Muscle layer of colon (tissue), 2 donors: Measurements from ENCODE around the gene NEDD4L.

Source experiments
- H3K27ac ChIP-seq: one replicate; pipeline ENCODE4 v1.7.0; 2013; ENCODE audit warnings: low read depth, mild to moderate bottlenecking, low read length, moderate library complexity
- H3K27me3 ChIP-seq, 2 donors: one replicate each; pipeline ENCODE4 v1.7.0; 2013; ENCODE audit warnings: low read length in 2 of 2, mild to moderate bottlenecking in 2 of 2; ENCODE audit not compliant: insufficient read depth in 2 of 2, control insufficient read depth in 1 of 2
- H3K36me3 ChIP-seq: one replicate; pipeline ENCODE4 v1.7.0; 2013; ENCODE audit warnings: mild to moderate bottlenecking, low read length; ENCODE audit not compliant: insufficient read depth
- H3K4me1 ChIP-seq: one replicate; pipeline ENCODE4 v1.7.0; 2013; ENCODE audit warnings: mild to moderate bottlenecking, low read length; ENCODE audit not compliant: insufficient read depth
- H3K4me3 ChIP-seq, 2 donors: one replicate each; pipeline ENCODE4 v1.7.0; 2013; ENCODE audit warnings: low read length in 2 of 2, low read depth in 1 of 2, mild to moderate bottlenecking in 1 of 2, moderate library complexity in 1 of 2
- H3K9ac ChIP-seq: one replicate; pipeline ENCODE4 v1.7.0; 2013; ENCODE audit warnings: low read length
- H3K9me3 ChIP-seq: one replicate; pipeline ENCODE4 v1.7.0; 2013; ENCODE audit warnings: mild to moderate bottlenecking, low read length
- donor health status: abdominal sarcoma.
- donor health status: Adenocarcinoma of cecum.

Gene NEDD4L

DNA sequence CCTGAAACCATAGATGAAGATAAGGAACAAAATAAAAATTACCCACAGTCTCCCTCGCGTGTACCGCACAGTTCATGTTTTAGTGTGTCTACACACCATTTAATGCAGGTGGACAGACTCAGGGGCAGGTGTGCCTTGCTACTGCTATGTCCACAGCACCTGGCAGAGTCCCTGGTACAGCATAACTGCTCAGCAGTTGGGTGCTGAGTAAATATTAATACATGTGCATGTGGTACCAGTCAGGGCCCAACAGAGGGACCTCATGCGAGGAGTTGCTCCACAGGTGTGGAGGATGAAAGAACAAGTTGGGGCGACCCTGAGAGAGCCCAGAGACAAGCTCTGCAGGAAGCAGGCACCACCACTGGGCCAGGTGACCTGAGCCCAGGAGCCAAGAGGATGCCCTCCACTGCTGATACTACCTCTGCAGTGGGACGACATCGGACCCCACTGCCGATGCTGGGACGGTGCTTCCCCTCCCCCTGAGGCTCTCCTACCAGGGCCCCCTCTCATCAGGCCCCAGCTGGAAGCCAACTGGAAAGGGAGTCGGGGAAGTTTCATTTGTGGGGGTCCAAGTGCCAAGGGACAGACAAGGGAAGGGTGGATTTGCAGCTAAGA lies 100.8 kb downstream of the NEDD4L start:
- Histone ChIP-seq H3K9me3 (no peaks in the 10 kb centered on the region), H3K4me3 (no peak overlapping the region), H3K27ac (no peak overlapping the region)

DNA sequence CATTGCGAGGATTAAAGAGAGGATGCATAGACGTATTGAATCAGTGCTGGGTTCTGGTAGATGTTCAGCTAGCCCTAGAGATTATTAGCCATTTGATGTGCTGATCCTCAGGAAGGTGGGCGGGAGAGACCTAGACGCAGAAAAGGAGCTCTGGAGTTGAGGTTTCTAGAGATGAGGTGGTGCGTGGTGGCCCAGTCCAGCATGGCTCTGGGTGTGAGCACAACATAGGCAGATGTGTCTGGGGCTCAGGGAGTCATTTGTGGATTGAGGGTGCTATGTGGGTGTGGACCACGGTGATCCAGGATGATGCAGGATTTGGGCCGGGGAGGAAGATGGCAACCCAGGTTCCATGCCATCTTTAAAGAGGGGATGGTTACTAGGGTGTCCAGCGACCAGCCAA lies 102.1 kb downstream of the NEDD4L start:
- Histone ChIP-seq H3K9ac (no peak overlapping the region), H3K27me3 (no peaks in the 10 kb centered on the region), H3K9me3 (no peaks in the 10 kb centered on the region), H3K4me1 (peaks cover 9% of the 10 kb centered on the region), H3K27ac (no peak overlapping the region), H3K4me3 (no peak overlapping the region), H3K36me3 (no peaks in the 10 kb centered on the region)

More for the DNA sequence above, 100.8 kb downstream of the NEDD4L start:
- H3K9ac ChIP-seq: no peak overlapping the region
- peaks cover 9% of the 10 kb centered on the region for H3K4me1 ChIP-seq
- no peaks in the 10 kb centered on the region for H3K36me3 ChIP-seq
- no peaks in the 10 kb centered on the region for H3K27me3 ChIP-seq

DNA sequence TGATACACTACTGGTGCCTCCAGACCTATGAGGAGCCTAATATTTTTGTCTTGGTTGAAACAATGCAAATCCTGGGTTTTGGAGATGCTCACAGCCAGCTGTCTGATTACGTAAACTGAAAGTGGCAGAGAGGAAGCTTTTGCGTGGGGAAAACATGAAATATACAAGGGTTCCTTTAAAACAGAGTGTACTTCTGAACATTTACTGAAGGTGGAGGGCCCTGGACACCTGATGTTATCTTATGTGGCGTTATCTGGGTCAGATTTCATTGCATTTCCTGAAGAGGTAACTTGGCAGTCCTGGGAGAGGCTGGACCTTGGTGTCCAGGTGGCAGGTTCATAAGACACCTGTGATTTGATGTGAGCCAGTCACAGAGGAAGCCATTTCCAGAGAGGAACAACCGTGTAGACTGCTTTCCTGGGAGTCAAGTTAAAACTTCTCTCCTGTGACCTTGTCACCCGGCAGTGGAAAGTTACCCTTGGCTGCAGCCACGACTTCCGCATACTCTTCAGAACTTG lies 105.0 kb downstream of the NEDD4L start:
- H3K4me1 ChIP-seq: peaks cover 9% of the 10 kb centered on the region
- H3K27me3 ChIP-seq: no peaks in the 10 kb centered on the region
- no peak overlapping the region for H3K9ac ChIP-seq
- H3K9me3 ChIP-seq: no peaks in the 10 kb centered on the region
- no peak overlapping the region for H3K27ac ChIP-seq
- no peaks in the 10 kb centered on the region for H3K36me3 ChIP-seq
- H3K4me3 ChIP-seq: no peak overlapping the region

DNA sequence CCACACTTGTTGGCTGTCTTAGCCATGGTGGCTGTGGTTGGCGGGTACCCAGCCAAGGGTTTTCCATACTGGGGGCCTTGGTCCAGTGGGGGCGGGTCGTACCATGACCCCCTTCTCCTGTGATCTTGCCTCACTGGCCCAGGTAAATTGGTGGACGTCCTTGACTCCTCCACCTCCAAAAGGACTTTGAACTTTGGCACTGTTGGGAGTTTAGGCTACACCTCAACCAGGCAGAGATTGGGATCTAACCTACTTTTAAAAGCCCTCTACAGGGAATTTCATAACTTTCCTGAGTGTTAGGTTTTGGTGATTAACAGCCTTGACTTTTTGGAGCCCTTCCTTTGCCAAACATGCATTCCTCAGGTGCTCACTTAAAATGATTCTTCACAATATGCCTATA lies 106.7 kb downstream of the NEDD4L start:
- no peak overlapping the region for H3K27ac ChIP-seq
- no peaks in the 10 kb centered on the region for H3K27me3 ChIP-seq
- H3K4me1 ChIP-seq: peaks cover 9% of the 10 kb centered on the region
- no peaks in the 10 kb centered on the region for H3K9me3 ChIP-seq
- H3K9ac ChIP-seq: no peak overlapping the region
- no peak overlapping the region for H3K4me3 ChIP-seq
- no peaks in the 10 kb centered on the region for H3K36me3 ChIP-seq

DNA sequence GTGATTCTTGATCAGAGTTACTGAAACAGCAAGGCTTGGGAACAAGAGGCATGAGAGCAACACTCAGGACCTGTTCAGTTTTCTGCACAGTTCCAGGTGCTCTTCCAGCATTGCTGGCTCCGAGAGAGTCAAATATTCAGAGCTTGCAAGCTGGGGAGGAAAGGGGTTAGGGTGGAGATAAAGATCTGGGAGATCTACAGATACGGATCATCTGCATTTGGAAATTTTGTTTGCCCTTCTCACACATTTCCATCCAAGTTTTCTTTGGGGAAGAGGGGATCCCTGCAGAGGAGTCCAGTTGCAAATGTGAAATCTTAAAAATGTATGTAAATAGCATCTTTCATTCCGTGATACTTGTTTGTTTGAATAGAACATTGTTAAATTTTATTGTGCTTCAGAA lies 108.2 kb downstream of the NEDD4L start:
- Histone ChIP-seq H3K27me3 (no peaks in the 10 kb centered on the region), H3K4me1 (peaks cover 7% of the 10 kb centered on the region), H3K36me3 (no peaks in the 10 kb centered on the region), H3K4me3 (no peak overlapping the region), H3K9me3 (no peaks in the 10 kb centered on the region), H3K9ac (no peak overlapping the region), H3K27ac (no peak overlapping the region)

DNA sequence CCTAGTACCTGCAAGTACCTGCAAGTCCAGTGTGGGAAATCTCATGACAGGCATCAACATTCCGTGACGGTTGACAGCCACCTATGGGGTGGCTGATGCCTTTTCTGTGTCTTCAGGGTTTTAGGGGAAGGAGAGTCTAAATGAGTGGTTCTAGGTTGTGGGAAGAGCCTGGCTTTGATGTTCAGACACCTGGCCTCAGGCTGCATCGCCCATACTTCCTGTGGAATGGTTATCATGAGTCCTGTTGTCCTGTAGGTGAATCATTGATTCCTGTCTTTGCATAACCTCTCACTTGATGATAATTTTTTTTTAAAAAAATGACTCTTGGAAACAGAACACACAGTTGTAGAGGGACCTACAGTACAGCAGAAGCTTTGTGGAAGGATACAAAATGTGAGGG lies 108.9 kb downstream of the NEDD4L start:
- Histone ChIP-seq H3K36me3 (no peaks in the 10 kb centered on the region), H3K9ac (no peak overlapping the region), H3K4me1 (peaks cover 4% of the 10 kb centered on the region), H3K4me3 (no peak overlapping the region), H3K27me3 (no peaks in the 10 kb centered on the region), H3K9me3 (no peaks in the 10 kb centered on the region), H3K27ac (no peak overlapping the region)

DNA sequence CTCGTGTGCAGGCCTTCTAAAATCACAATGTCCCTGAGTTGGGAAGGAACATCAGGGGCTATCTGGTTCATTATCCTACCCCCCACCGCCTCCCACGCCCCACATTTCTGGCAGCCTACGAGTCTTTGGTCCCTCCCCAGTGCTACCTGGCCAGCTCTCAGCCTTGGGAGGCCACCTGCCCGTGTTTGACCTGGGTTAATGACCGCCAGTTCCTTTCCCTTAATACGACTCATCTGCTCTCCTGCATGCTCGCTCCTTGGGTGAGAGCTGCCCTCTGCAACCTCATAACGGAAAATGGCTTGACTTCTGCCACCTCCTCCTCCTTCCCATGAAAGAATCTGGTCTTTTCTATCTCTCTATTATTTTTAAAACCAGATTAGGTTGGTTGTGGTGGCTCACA lies 112.5 kb downstream of the NEDD4L start:
- H3K4me3 ChIP-seq: no peak overlapping the region
- no peak overlapping the region for H3K27ac ChIP-seq
- no peaks in the 10 kb centered on the region for H3K27me3 ChIP-seq
- H3K9ac ChIP-seq: no peak overlapping the region
- no peaks in the 10 kb centered on the region for H3K9me3 ChIP-seq
- H3K4me1 ChIP-seq: no peaks in the 10 kb centered on the region
- no peaks in the 10 kb centered on the region for H3K36me3 ChIP-seq

DNA sequence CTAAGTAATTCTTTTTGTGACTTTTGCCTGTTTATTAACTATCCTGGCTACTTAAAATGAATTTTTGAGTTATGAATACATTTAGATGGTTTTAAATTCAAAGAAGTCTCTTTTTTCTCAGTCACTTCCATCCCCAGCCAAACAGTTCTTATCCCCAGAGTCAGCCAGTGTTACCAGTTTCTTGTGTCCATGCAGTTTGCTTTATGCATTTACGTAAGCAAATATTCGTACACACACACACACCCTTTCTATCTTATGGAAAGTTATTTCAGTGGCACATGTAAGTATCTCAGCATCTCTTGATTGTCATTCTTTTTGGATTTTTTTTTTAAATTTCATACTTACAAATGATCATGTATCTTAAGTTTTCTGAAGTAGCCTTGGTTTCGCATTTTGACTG lies 113.2 kb downstream of the NEDD4L start:
- Histone ChIP-seq H3K27ac (no peak overlapping the region), H3K27me3 (no peaks in the 10 kb centered on the region), H3K4me1 (no peaks in the 10 kb centered on the region), H3K9ac (no peak overlapping the region), H3K36me3 (no peaks in the 10 kb centered on the region), H3K4me3 (no peak overlapping the region), H3K9me3 (no peaks in the 10 kb centered on the region)

DNA sequence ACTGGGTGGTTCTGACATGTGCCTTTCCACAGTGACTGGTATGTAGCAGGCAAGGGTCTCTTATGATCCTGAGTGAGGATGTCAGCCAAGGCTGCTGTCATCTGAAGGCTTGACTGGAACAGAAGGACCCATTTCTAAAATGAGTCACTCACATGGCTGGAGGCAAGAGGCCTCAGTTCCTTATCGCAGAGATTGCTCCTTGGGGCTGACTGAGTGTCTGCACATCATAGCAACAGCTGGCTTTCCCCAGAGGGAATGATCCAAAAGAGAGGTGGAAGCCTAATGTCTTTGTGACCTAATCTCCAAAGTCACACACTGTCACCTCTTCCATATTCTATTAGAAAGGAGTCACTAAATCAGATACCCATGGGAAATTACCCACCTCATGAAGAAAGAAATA lies 114.0 kb downstream of the NEDD4L start:
- Histone ChIP-seq H3K4me3 (no peak overlapping the region), H3K4me1 (no peaks in the 10 kb centered on the region), H3K9me3 (no peaks in the 10 kb centered on the region), H3K36me3 (no peaks in the 10 kb centered on the region), H3K9ac (no peak overlapping the region), H3K27ac (no peak overlapping the region), H3K27me3 (no peaks in the 10 kb centered on the region)

DNA sequence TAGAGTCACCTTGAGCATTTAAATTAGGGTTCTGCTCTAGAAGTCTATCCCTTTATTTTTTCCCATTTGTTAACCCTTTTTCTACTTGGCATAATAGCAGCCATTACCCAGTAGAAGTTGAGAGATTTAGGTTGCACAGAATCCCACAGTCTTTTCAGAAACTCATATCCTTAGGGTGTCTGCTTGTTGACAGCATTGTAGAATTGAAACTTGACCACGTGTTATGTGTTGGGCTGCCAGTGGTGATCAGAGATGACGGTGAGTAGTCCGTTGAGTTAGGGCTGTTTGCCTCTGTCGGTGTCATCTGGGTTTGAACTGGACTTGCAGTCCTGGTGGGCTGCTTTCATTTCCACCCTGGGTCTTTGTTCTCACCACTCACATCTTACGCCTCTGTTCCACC lies 114.4 kb downstream of the NEDD4L start:
- Histone ChIP-seq H3K27me3 (no peaks in the 10 kb centered on the region), H3K9me3 (no peaks in the 10 kb centered on the region), H3K36me3 (no peaks in the 10 kb centered on the region), H3K4me1 (no peaks in the 10 kb centered on the region), H3K27ac (no peak overlapping the region), H3K4me3 (no peak overlapping the region), H3K9ac (no peak overlapping the region)

DNA sequence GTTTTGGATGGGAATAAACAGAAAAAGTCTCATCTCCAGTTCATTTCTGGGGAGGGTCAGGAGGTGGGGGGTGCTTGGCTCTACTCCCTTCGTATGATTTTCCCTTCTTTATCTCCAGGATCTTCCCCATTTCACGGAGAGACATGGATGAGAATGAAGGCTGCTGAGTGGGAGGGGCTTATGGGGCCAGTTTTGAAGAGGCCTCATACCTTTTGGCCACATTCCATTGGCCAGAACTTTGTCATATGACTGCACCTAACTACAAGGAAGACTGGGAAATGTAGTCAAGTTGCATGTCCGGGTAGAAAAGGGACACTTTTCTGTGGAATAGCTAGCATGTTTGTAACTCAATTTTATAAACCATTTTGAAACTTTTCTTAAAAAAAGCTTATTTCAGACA lies 117.6 kb downstream of the NEDD4L start:
- H3K4me1 ChIP-seq: no peaks in the 10 kb centered on the region
- H3K27ac ChIP-seq: no peak overlapping the region

DNA sequence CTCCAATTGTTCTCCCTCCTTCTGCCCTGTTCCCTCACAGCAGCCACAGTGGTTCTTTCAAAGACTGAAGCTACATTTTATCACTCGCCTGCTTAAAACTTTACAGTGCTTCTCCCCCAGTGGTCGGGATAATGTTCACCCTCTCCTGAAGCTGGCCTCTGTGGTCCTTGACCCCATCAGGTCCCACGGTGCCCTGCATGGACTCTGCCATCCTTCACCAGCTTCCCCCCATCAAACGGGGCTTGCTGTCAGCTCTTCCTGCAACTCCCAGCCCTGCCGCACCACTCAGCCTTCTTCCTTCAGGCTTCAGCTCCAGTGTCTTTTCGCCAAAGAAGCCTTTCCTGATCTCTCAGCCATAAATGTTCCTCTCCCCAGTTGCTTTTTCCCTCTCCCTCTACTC lies 118.1 kb downstream of the NEDD4L start:
- Histone ChIP-seq H3K4me1 (no peaks in the 10 kb centered on the region), H3K9ac (no peak overlapping the region), H3K27ac (no peak overlapping the region), H3K36me3 (no peaks in the 10 kb centered on the region), H3K9me3 (no peaks in the 10 kb centered on the region), H3K4me3 (no peak overlapping the region), H3K27me3 (no peaks in the 10 kb centered on the region)

More for the DNA sequence above, 117.6 kb downstream of the NEDD4L start:
- no peaks in the 10 kb centered on the region for H3K36me3 ChIP-seq
- H3K4me3 ChIP-seq: no peak overlapping the region
- no peaks in the 10 kb centered on the region for H3K27me3 ChIP-seq
- no peak overlapping the region for H3K9ac ChIP-seq
- no peaks in the 10 kb centered on the region for H3K9me3 ChIP-seq
